ENCODE data around the gene MILR1.
A peak's percentile ranks its signal among the peaks of the same experiment; 100 is the strongest.

MILR1 gene

GRCh38 chr17:64503821-64504768 lies 55.2 kb downstream of the MILR1 start:
- no peak for DNase-seq

GRCh38 chr17:64504769-64505339 lies 55.9 kb downstream of the MILR1 start:
- no peak for DNase-seq

GRCh38 chr17:64505340-64506200 lies 56.7 kb downstream of the MILR1 start:
- peak; percentile 84 to 93 for DNase-seq

DNA sequence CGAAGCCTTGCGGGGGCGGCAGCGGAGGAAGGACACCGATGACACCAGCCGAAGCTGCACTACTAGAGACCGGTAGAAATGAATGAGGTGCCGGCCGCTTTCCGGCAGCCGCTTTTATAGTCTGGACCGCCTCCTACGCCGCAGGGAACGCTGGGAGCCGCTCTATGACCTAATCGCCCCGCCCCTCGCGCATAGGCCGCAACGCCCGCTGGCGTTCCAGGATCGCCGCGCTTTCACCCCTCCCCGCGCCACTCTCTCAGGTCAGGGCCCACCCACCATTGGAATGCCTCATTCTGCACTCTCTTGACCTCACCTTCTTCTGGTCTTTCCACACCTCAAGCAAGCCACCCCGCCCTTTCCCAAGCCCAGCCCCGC lies 57.3 kb downstream of the MILR1 start, which contains the start of gene DDX5:
DDX5 (minus strand) TSS at position 89 of the 375 bp plus-strand sequence. CDS start 170 bp downstream, outside the sequence.
- DNase-seq = peak; percentile 96 to 100

- peak; percentile 94 to 98 for DNase-seq
Measured at GRCh38 chr17:64506576-64507412, 57.9 kb downstream of the MILR1 start, which contains the start of gene CEP95. Gene CEP95 (plus strand): TSS chr17:64506977. CDS start chr17:64507098, 121 bp downstream.

DNA sequence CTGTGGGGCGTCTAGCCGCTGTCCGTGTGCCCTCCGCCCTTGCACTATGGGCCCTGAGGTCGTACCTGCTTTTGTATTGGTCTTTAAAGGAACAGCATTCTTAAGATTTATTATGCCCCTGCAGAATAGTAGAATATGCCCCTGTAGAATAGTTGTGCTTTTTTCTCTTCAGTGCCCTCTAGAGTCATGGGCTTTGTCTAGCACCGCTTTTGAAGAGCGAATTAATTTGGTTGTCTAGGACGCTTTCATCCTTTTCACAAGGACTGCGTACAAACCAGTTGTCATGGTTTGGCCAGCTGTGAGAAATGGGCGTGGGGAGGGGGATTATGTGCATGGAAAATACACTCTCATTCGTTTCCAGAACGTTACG lies 58.5 kb downstream of the MILR1 start:
- peak in 1 of 2 donors; percentile 56 for DNase-seq

- DNase-seq = no peak
Measured at GRCh38 chr17:64508683-64509082, 59.8 kb downstream of the MILR1 start.

DNA sequence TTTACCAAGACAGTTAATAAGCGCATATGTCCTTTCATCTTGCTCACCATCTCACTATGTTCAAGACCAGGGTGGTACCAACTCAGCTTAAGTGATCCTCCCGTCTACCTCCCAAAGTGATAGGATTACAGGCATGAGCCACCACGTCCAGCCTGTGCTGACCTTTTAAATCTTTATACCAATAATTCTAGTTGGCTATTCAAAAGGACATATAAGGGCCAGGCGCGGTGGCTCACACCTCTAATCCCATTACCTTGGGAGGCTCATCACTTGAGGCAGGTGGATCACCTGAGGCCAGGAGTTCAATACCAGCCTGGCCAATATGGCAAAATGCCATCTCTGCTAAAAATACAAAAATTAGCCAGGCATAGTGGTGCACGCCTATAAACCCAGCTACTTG lies 60.3 kb downstream of the MILR1 start:
- no peak for DNase-seq

DNA sequence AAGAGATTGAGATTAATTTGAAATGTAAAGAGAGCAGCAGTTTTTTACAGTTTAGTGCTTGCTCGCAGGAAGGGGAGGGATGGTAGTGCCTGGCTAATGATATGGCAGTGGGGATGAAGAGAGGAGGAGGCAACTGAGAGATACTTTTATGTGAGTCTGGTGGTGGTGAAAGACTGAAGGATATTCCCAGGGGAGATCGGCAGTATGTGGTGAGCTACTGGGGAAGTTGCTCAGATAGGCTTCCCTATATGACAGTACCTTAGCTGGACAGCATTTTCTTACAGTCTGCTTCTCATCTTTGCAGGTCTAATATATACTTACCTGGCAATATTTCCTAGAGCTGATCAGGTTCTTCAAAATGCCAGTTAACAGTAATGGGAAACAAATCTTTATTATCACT lies 66.5 kb downstream of the MILR1 start:
- DNase-seq = no peak

- DNase-seq = no peak
Measured at GRCh38 chr17:64515829-64516228, 66.9 kb downstream of the MILR1 start.

Measured in inflammatory macrophage treated with lipopolysaccharide for 1 hour (primary cell).